SK-N-SH (cell line): ENCODE measurements around the gene MTHFD1L. TPM values are rescaled to one million over a fixed set of nuclear protein-coding genes. Genes with fewer than 3 reads are reported as not detected.

Experiments used
- CTCF ChIA-PET: fragments of 300-600, 350-600 bp; formaldehyde crosslinking; extraction: SDS; loops from one replicate; lab custom pipeline; 2021; lab: Yijun Ruan, JAX
- POLR2A ChIA-PET: fragments of 350-600 bp; sonication (Branson Sonifier 250); formaldehyde crosslinking; extraction: SDS; loops from one replicate; lab custom pipeline; 2020; ENCODE audit warnings: antibody characterized with exemption, inconsistent platforms; lab: Yijun Ruan, JAX
- DNase-seq: peaks from one replicate; pipeline ENCODE4 v3.0.0; 2012
- H2AFZ ChIP-seq: fragments of 200-600 bp; sonication (generic); 2 replicates; pipeline ENCODE4 v1.8.1; 2016; ENCODE audit warnings: antibody characterized with exemption, mild to moderate bottlenecking, low read depth
- H3F3A ChIP-seq: fragments of 200-600 bp; sonication (generic); replicated peaks from 2 replicates; pipeline ENCODE3; 2016; ENCODE audit warnings: antibody characterized with exemption, mild to moderate bottlenecking; ENCODE audit not compliant: insufficient read depth
- H3K27ac ChIP-seq, 2 experiments: fragments of 200-500 bp in 1 of 2; fragments of 200-600 bp in 1 of 2; sonication (Bioruptor generic) in 1 of 2; sonication (generic), shearing (Covaris generic) in 1 of 2; 2 replicates each; pipeline versions ENCODE4 v1.5.1 to v1.6.1; 2014 to 2016; ENCODE audit warnings: low read depth in 2 of 2, inconsistent platforms in 1 of 2, low read length in 1 of 2, mild to moderate bottlenecking in 1 of 2, mixed read lengths in 1 of 2
- H3K27me3 ChIP-seq: fragments of 200-600 bp; sonication (generic), shearing (Covaris generic); 2 replicates; pipeline ENCODE4 v1.6.1; 2016; ENCODE audit warnings: mixed run types; ENCODE audit not compliant: insufficient read depth
- H3K36me3 ChIP-seq, 2 experiments: fragments of 200-500 bp in 1 of 2; fragments of 200-600 bp in 1 of 2; sonication (Bioruptor generic) in 1 of 2; sonication (generic) in 1 of 2; replicated peaks in 1 of 2; 2 replicates each; pipeline versions ENCODE3 to v1.5.1; 2014 to 2016; ENCODE audit warnings: low read length in 1 of 2, mild to moderate bottlenecking in 1 of 2; ENCODE audit not compliant: insufficient read depth in 2 of 2, control insufficient read depth in 1 of 2
- H3K4me1 ChIP-seq, 2 experiments: fragments of 200-500 bp in 1 of 2; fragments of 200-600 bp in 1 of 2; sonication (Bioruptor generic) in 1 of 2; sonication (generic), shearing (Covaris generic) in 1 of 2; 2 replicates each; pipeline versions ENCODE4 v1.5.1 to v1.6.1; 2014 to 2016; ENCODE audit warnings: low read depth in 1 of 2, low read length in 1 of 2, mixed run types in 1 of 2; ENCODE audit not compliant: insufficient read depth in 2 of 2, control insufficient read depth in 1 of 2
- H3K4me2 ChIP-seq: fragments of 200-600 bp; sonication (generic), shearing (Covaris generic); 2 replicates; pipeline ENCODE4 v1.6.1; 2017; ENCODE audit warnings: mixed run types
- H3K4me3 ChIP-seq, 2 experiments: fragments of 200-500 bp in 1 of 2; fragments of 200-600 bp in 1 of 2; sonication (Bioruptor generic) in 1 of 2; sonication (generic), shearing (Covaris generic) in 1 of 2; 2 replicates each; pipeline versions ENCODE4 v1.5.1 to v1.8.1; 2014 to 2016; ENCODE audit warnings: low read depth in 2 of 2, inconsistent platforms in 1 of 2, low read length in 1 of 2, mild to moderate bottlenecking in 1 of 2, mixed read lengths in 1 of 2, moderate library complexity in 1 of 2
- H3K79me2 ChIP-seq: fragments of 200-600 bp; sonication (generic); 2 replicates; pipeline ENCODE4 v1.8.1; 2017; ENCODE audit warnings: mild to moderate bottlenecking; ENCODE audit not compliant: insufficient read depth
- H3K9ac ChIP-seq: fragments of 200-600 bp; sonication (generic); 2 replicates; pipeline ENCODE4 v1.6.1; 2017; ENCODE audit warnings: mixed run types
- H3K9me2 ChIP-seq: fragments of 200-600 bp; sonication (generic); 2 replicates; pipeline ENCODE4 v1.6.1; 2017; ENCODE audit warnings: mixed run types
- H3K9me3 ChIP-seq: fragments of 200-600 bp; sonication (generic); 2 replicates; pipeline ENCODE4 v1.6.1; 2017; ENCODE audit warnings: mixed run types, mild to moderate bottlenecking, moderate library complexity
- H4K20me1 ChIP-seq: fragments of 200-600 bp; sonication (generic); 2 replicates; pipeline ENCODE4 v1.6.1; 2017; ENCODE audit warnings: mild to moderate bottlenecking, mixed run types; ENCODE audit not compliant: insufficient read depth
- CHD2 ChIP-seq: fragments of 150-350 bp; IDR thresholded peaks from 2 replicates; pipeline ENCODE4 v1.6.1; 2018; ENCODE audit warnings: low read length; ENCODE audit not compliant: partially characterized antibody
- ELF1 ChIP-seq: IDR thresholded peaks from 2 replicates; pipeline ENCODE4 v1.4.0; 2012
- EP300 ChIP-seq, 2 experiments: IDR thresholded peaks; 2 replicates each; pipeline versions ENCODE4 v1.4.0 to v1.6.1; 2012; ENCODE audit warnings: borderline replicate concordance in 1 of 2, low read depth in 1 of 2, low read length in 1 of 2
- FOXM1 ChIP-seq: IDR thresholded peaks from 2 replicates; pipeline ENCODE4 v1.4.0; 2012; ENCODE audit warnings: low read depth, mild to moderate bottlenecking
- GABPA ChIP-seq: IDR thresholded peaks from 2 replicates; pipeline ENCODE4 v1.4.0; 2012; ENCODE audit warnings: low read depth, mild to moderate bottlenecking
- MAX ChIP-seq: IDR thresholded peaks from 2 replicates; pipeline ENCODE4 v1.4.0; 2012; ENCODE audit warnings: low read depth
- MXI1 ChIP-seq: IDR thresholded peaks from 2 replicates; pipeline ENCODE4 v1.6.1; 2012; ENCODE audit warnings: mild to moderate bottlenecking, low read depth, low read length, improper control_type of control experiment
- NFIC ChIP-seq: IDR thresholded peaks from 2 replicates; pipeline ENCODE4 v1.4.0; 2012; ENCODE audit warnings: borderline replicate concordance
- NRF1 ChIP-seq: IDR thresholded peaks from 2 replicates; pipeline ENCODE4 v1.6.1; 2012; ENCODE audit warnings: low read depth, mild to moderate bottlenecking, low read length
- POLR2AphosphoS5 ChIP-seq: IDR thresholded peaks from 2 replicates; pipeline ENCODE4 v1.6.1; 2012; ENCODE audit warnings: low read depth, low read length
- RAD21 ChIP-seq: IDR thresholded peaks from 2 replicates; pipeline ENCODE4 v1.6.1; 2012; ENCODE audit warnings: mild to moderate bottlenecking, low read length
- REST ChIP-seq: IDR thresholded peaks from 2 replicates; pipeline ENCODE4 v1.6.1; 2012; ENCODE audit warnings: mild to moderate bottlenecking, low read depth, low read length, moderate library complexity
- SIN3A ChIP-seq: IDR thresholded peaks from 2 replicates; pipeline ENCODE4 v1.6.1; 2012; ENCODE audit warnings: low read depth, mild to moderate bottlenecking, low read length, moderate library complexity, borderline replicate concordance
- SMC3 ChIP-seq: IDR thresholded peaks from 2 replicates; pipeline ENCODE4 v1.6.1; 2012; ENCODE audit warnings: low read depth, low read length, improper control_type of control experiment
- TEAD4 ChIP-seq: IDR thresholded peaks from 2 replicates; pipeline ENCODE4 v1.4.0; 2012; ENCODE audit warnings: mild to moderate bottlenecking, borderline replicate concordance; ENCODE audit not compliant: insufficient read depth
- USF1 ChIP-seq: IDR thresholded peaks from 2 replicates; pipeline ENCODE4 v1.4.0; 2012; ENCODE audit warnings: low read depth, borderline replicate concordance
- WGBS: methylation state at CpG from one replicate; pipeline ENCODE4 v1.1.6; 2017; ENCODE audit warnings: low lambda C conversion rate; 5-methylcytosine and 5-hydroxymethylcytosine counted together
- polyA plus RNA-seq, 3 experiments: library from polyadenylated mRNA; depleted of rRNA; stranded (reverse); fragments of >200 nt; gene quantifications; 2 replicates each; pipeline ENCODE4 v1.2.3, GENCODE V29; 2012

Gene MTHFD1L
- polyA plus RNA-seq, 1 of the 3 experiments (the other 2 are of a cell fraction), result 37.0 TPM

GRCh38 chr6:150967381-150967780, 101.9 kb downstream of the MTHFD1L start:
- no peak for TF ChIP-seq MXI1
- no peak for TF ChIP-seq EP300 (IDR thresholded peaks at IDR 0.05; ENCODE audit: borderline replicate concordance in 1 of 2, low read depth in 1 of 2, low read length in 1 of 2)
- no peak for TF ChIP-seq TEAD4
- TF ChIP-seq FOXM1, result no peak
- no peak for TF ChIP-seq ELF1
- TF ChIP-seq SMC3, result no peak
- no peak for TF ChIP-seq NFIC

GRCh38 chr6:150967910-150968309, 102.4 kb downstream of the MTHFD1L start:
- no peak for DNase-seq
- Histone ChIP-seq H3K4me1 (no peaks in the 10 kb centered on the region), H3K36me3 (peaks cover 36 to 45% of the 10 kb centered on the region in 2 experiments), H4K20me1 (no peaks in the 10 kb centered on the region), H3K4me3 (no peak overlapping the region), H2AFZ (no peak overlapping the region), H3K9me3 (no peaks in the 10 kb centered on the region), H3K27ac (no peak overlapping the region), H3K4me2 (no peak overlapping the region)
- WGBS, result 89% methylated on average over 8 of the region's 8 CpGs
- TF ChIP-seq NRF1, result no peak
- TF ChIP-seq USF1, result no peak
- TF ChIP-seq RAD21, result no peak
- TF ChIP-seq, all 33 proteins: peak for 0
- Histone ChIP-seq H3K79me2 (no peaks in the 10 kb centered on the region), H3K9ac (no peak overlapping the region), H3F3A (peaks cover 3% of the 10 kb centered on the region), H3K9me2 (no peaks in the 10 kb centered on the region), H3K27me3 (no peaks in the 10 kb centered on the region)
- CTCF ChIA-PET, result interaction anchor here (0.7 to 0.8 kb wide), 2 partner anchors 16 to 29 kb away, joined by 3 to 4 read pairs; no protein-coding TSS in a partner anchor
- POLR2A ChIA-PET, result no interaction called here

More at GRCh38 chr6:150967381-150967780, 101.9 kb downstream of the MTHFD1L start:
- no peak overlapping the region for H3K27ac ChIP-seq
- H4K20me1 ChIP-seq, result no peaks in the 10 kb centered on the region
- peaks cover 3% of the 10 kb centered on the region for H3F3A ChIP-seq
- no peaks in the 10 kb centered on the region for H3K4me1 ChIP-seq
- POLR2A ChIA-PET, result no interaction called here
- CTCF ChIA-PET, result interaction anchor here (0.8 kb wide), 1 partner anchor 29 kb away, joined by 3 read pairs; no protein-coding TSS in a partner anchor
- no peaks in the 10 kb centered on the region for H3K27me3 ChIP-seq
- peaks cover 31 to 44% of the 10 kb centered on the region in 2 experiments for H3K36me3 ChIP-seq
- DNase-seq, result no peak
- no peak overlapping the region for H2AFZ ChIP-seq
- no peak overlapping the region for H3K4me2 ChIP-seq
- no peaks in the 10 kb centered on the region for H3K79me2 ChIP-seq
- no peaks in the 10 kb centered on the region for H3K9me2 ChIP-seq
- H3K4me3 ChIP-seq, result no peak overlapping the region
- H3K9ac ChIP-seq, result no peak overlapping the region
- WGBS, result 95% methylated on average over 6 of the region's 6 CpGs
- H3K9me3 ChIP-seq, result no peaks in the 10 kb centered on the region

- no peaks in the 10 kb centered on the region for H3K9me3 ChIP-seq
- H3K4me1 ChIP-seq, result no peaks in the 10 kb centered on the region
- H3K27me3 ChIP-seq, result no peaks in the 10 kb centered on the region
- POLR2A ChIA-PET, result no interaction called here
- H3K9me2 ChIP-seq, result no peaks in the 10 kb centered on the region
- H3K4me3 ChIP-seq, result no peak overlapping the region
- no peak overlapping the region for H3K4me2 ChIP-seq
- H3K36me3 ChIP-seq, result peaks cover 41 to 43% of the 10 kb centered on the region in 2 experiments
- CTCF ChIA-PET, result interaction anchor here (0.8 to 1.0 kb wide), 3 partner anchors 79 to 365 kb away, joined by 3 to 4 read pairs (median 3); no protein-coding TSS in a partner anchor
- WGBS, result 98% methylated on average over 4 of the region's 4 CpGs
- no peaks in the 10 kb centered on the region for H3K79me2 ChIP-seq
- DNase-seq, result no peak
- no peak for TF ChIP-seq SMC3
- TF ChIP-seq SIN3A, result no peak
- no peak for TF ChIP-seq NFIC
- no peak for TF ChIP-seq CHD2
- no peak for TF ChIP-seq POLR2AphosphoS5
- TF ChIP-seq REST, result no peak
- TF ChIP-seq FOXM1, result no peak
- no peak for TF ChIP-seq GABPA
- TF ChIP-seq MAX, result no peak
- no peak for TF ChIP-seq EP300 (IDR thresholded peaks at IDR 0.05; ENCODE audit: borderline replicate concordance in 1 of 2, low read depth in 1 of 2, low read length in 1 of 2)
- H3K9ac ChIP-seq, result no peak overlapping the region
- H2AFZ ChIP-seq, result no peak overlapping the region
- no peaks in the 10 kb centered on the region for H4K20me1 ChIP-seq
- H3F3A ChIP-seq, result peaks cover 3% of the 10 kb centered on the region
- no peak overlapping the region for H3K27ac ChIP-seq
Observed at GRCh38 chr6:150969901-150970300, 104.4 kb downstream of the MTHFD1L start.
